Hindlimb muscle (tissue), 1 donor: ENCODE results near the gene FBXO8. TPM values are rescaled to one million over a fixed set of nuclear protein-coding genes. Genes with fewer than 3 reads are reported as not detected.
"Not testable (repeated sequence)": the region's sequence is repeated elsewhere in the genome, so short reads cannot be mapped to it uniquely, and the experiment has no call there.

Experiments
- DNase-seq: peaks from one replicate; pipeline ENCODE4 v3.0.0-alpha.2; 2013
- polyA plus RNA-seq: library from polyadenylated mRNA; unstranded; fragments of 120-200 nt; gene quantifications from one replicate; pipeline ENCODE4 v1.2.1, GENCODE V29; 2013; ENCODE audit not compliant: insufficient read length

Gene FBXO8, protein sequence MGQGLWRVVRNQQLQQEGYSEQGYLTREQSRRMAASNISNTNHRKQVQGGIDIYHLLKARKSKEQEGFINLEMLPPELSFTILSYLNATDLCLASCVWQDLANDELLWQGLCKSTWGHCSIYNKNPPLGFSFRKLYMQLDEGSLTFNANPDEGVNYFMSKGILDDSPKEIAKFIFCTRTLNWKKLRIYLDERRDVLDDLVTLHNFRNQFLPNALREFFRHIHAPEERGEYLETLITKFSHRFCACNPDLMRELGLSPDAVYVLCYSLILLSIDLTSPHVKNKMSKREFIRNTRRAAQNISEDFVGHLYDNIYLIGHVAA
- 17.3 TPM for polyA plus RNA-seq

DNA sequence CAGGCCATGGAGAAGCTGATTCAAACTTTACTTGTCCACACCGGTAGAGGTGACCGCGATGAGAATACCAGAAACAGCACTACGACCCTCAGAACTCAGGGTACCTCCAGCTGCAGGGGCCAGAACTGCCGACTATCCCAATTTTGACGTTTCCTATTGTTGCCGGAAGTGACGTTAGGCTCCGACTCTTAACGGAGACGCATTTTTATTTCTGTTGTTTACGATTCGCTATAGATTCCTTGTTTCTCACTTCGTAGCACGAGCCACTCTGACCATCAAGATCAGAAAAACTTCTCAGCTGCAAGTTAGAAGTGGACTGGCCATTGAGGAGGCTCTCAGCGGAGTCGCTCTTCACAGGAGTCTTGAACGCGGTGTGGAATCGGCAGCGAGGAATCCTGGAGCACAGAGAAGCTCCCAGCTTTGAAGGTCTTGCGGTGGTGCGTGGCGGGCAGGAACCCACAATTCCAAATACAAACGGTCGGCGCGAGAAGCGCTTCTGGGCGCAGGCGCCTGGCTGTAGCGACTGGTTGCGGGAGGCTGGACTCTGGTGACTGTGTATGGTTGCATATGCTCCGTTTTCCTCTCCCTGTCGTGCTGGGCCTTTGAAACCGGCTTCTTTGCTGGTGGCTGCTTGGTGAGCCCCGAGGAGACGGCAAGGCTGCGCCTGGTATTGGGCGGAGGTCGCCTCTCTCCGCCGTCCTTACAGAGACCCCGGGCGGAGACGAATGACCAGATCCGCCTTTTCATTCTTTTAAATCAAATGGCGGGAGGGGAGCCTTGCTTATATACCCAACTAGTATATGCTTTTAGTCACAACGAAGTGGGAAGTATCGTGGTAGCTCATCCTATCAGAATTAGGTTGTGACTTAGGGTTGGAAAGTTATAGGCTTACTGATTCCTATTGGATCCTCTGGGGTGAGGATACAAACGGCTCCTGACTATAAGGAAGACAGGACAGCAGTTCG lies at the start of gene FBXO8, which contains the start of gene CEP44:
Gene FBXO8 (minus strand): TSS at position 161 of the 965 bp plus-strand sequence. CDS start 20,575 bp downstream, outside the sequence.
Gene CEP44 (plus strand): TSS at position 405 of the 965 bp plus-strand sequence. CDS start 15,211 bp downstream, outside the sequence.
- peak; percentile 89 for DNase-seq

GRCh38 chr4:174332741-174333493 lies 49.5 kb upstream of the FBXO8 start:
- DNase-seq = no peak

DNA sequence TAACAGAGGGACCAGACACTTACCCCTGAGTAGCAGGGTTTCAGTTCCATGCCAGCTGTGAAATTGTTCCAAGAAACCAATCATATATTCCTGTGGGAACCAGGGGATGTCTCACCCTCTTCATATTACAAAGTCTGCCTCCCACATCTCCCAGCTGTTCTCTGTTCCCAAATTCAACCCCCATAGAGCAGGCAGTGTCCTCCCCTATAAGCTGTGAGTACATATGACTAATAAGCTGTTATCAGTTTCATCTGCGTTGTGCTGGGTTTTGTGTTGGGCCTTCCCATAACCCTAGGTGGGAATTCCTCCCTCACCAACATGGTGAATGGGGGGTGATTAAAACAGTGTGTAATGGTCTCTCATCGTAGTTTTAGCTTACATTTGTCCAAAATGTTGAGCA lies 41.3 kb upstream of the FBXO8 start:
- DNase-seq = no peak

- no peak for DNase-seq
Observed at GRCh38 chr4:174324236-174324635, 40.8 kb upstream of the FBXO8 start.

- DNase-seq = no peak
Observed at GRCh38 chr4:174320494-174321199, 37.2 kb upstream of the FBXO8 start.

GRCh38 chr4:174318829-174319764 lies 35.6 kb upstream of the FBXO8 start:
- DNase-seq = peak; percentile 6

DNA sequence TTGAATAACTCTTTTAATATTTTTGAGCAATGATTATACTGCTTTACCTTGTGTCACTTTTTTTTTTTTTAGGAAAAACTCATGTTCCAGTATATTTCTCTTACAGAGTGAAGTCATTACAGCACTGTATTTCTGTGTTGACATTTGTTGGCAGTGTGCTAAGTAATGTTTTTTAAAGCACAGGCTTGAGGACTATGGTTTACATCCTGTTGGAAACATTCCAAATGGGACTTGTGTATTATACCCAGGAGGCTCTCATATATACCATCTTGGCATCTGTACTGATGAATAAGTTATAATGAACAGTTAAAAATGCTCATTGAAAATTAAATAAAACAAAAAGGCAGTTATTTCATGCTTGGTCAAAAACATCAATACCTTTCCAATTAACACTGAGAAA lies 34.1 kb upstream of the FBXO8 start:
- no peak for DNase-seq

GRCh38 chr4:174316954-174317353 lies 33.5 kb upstream of the FBXO8 start:
- DNase-seq = no peak

- no peak for DNase-seq
Observed at GRCh38 chr4:174316546-174316945, 33.1 kb upstream of the FBXO8 start.

GRCh38 chr4:174314770-174315169 lies 31.3 kb upstream of the FBXO8 start:
- no peak for DNase-seq

DNA sequence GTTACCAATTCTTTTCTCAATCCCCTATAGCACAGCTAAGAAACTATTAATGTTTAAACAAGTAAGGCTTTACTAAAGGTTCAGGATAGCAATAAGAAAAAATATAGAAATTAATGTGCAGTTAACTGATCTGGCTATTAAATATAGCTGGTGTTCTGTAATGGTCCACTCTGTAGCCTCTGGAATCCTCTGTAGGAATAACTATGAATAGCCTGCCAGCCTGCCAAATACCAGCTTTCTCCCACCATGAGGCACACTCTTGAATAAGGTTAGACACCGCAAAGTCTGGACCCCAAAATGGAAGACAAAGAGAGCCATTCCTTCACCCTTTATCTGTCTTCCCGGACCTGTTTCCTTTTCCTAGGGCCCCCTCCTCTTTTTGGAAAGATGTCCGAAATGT lies 30.8 kb upstream of the FBXO8 start:
- DNase-seq = no peak

- DNase-seq = no peak
Observed at GRCh38 chr4:174312993-174313392, 29.5 kb upstream of the FBXO8 start.

DNA sequence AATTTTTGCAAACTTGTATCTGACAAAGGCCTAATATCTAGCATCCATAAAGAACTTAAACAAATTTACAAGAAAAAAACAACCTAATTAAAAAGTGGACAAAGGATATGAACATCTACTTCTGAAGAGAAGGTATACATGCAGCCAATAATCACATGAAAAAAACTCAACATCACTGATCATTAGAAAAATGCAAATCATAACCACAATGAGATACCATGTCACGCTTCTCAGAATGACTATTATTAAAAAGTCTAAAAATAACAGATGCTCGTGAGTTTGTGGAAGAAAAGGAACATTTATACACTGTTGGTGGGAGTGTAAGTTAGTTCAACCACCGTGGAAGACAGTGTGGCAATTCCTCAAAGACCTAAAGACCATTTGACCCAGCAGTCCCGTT lies 24.2 kb upstream of the FBXO8 start:
- DNase-seq = no peak

GRCh38 chr4:174305961-174306360 lies 22.5 kb upstream of the FBXO8 start:
- no peak for DNase-seq

DNA sequence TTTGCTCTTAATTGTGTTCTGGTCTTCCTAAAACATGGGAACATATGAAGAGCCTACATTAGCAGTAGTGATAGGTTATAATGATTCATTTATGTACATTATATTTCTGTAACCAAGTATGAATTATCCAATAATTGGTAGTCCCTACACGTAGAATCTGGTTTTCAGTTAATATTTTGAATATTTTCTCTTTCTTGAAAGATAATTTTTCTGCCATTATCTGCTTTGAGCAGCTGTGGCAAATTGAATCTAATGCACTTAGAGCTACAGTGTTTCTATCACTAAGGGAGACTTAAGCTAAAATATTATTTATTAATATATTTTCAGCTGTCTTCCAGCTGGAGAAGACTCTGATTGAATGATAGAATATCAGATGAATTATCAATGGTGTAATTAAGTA lies 21.2 kb upstream of the FBXO8 start:
- no peak for DNase-seq

- DNase-seq = no peak
Observed at GRCh38 chr4:174303687-174304086, 20.2 kb upstream of the FBXO8 start.

DNA sequence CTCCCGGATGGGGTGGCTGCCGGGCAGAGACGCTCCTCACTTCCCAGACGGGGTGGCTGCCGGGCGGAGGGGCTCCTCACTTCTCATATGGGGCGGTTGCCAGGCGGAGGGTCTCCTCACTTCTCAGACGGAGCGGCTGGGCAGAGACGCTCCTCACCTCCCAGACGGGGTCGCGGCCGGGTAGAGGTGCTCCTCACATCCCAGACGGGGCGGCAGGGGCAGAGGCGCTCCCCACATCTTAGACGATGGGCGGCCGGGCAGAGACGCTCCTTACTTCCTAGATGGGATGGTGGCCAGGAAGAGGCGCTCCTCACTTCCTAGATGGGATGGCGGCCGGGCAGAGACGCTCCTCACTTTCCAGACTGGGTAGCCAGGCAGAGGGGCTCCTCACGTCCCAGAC lies 11.7 kb upstream of the FBXO8 start:
- DNase-seq = not testable (repeated sequence)

GRCh38 chr4:174294641-174295040 lies 11.2 kb upstream of the FBXO8 start:
- DNase-seq = not testable (repeated sequence)

DNA sequence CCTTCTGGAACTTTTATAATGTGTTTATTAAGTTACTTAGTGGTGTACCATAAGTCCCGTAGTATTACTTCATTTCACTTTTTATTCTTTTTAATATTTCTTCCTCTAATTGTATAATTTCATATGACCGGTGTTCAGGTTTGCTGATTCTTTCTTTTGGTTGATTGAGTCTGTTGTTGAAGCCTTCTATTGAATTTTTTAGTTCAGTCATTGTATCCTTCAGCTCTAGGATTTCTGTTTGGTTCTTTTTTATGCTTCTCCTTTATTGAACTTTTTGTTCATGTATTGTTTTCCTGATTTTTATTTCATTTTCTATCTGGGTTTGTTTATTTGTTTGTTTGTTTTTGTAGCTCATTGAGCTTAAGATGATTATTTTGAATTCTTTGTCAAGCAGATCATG lies 9.0 kb upstream of the FBXO8 start:
- DNase-seq = no peak

GRCh38 chr4:174286870-174287269 lies 3.4 kb upstream of the FBXO8 start:
- DNase-seq = no peak

DNA sequence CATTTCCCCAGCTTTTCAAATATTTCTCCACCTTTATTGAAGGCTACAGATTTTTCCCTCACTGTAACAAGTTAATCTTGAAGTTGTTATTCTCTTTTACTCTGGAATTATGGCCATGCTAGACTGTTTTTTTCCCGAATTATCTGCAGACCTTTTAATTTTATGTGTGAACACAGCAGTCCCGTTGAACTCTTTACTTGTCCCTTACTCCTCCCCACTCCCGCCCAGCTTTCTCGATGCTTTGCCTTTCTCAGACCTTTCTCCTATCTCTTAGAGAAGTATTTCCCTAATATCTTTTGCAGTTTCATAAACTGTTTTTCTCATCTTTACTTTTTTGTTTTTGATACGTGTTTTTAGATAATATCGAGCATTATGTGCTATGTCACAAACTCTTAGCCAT lies 1.0 kb upstream of the FBXO8 start:
- DNase-seq = no peak
